HepG2 (cell line): ENCODE measurements around the gene ATAD3C. TPM values are rescaled to one million over a fixed set of nuclear protein-coding genes. Genes with fewer than 3 reads are reported as not detected.

ENCODE experiments used
- AKAP8 ChIP-seq: sonication (generic); formaldehyde crosslinking; IDR thresholded peaks from 2 replicates; pipeline ENCODE4 v1.5.1; 2020; ENCODE audit warnings: mild to moderate bottlenecking, missing genetic modification reagents
- CTCF ChIP-seq: sonication (generic); formaldehyde crosslinking; IDR thresholded peaks from 2 replicates; pipeline ENCODE4 v1.5.0; 2020; ENCODE audit warnings: mild to moderate bottlenecking, missing genetic modification reagents, moderate library complexity
- FOXJ3 ChIP-seq: sonication (generic); formaldehyde crosslinking; IDR thresholded peaks from 2 replicates; pipeline ENCODE4 v1.4.0; 2020; ENCODE audit warnings: missing genetic modification reagents, mild to moderate bottlenecking, borderline replicate concordance
- GLI4 ChIP-seq: sonication (generic); formaldehyde crosslinking; IDR thresholded peaks from 2 replicates; pipeline ENCODE4 v1.5.1; 2020; ENCODE audit warnings: missing genetic modification reagents, mild to moderate bottlenecking, moderate library complexity, borderline replicate concordance
- HOXD1 ChIP-seq: sonication (generic); formaldehyde crosslinking; IDR thresholded peaks from 2 replicates; pipeline ENCODE4 v1.5.0; 2020; ENCODE audit warnings: missing genetic modification reagents
- KDM5B ChIP-seq: sonication (generic); formaldehyde crosslinking; IDR thresholded peaks from 2 replicates; pipeline ENCODE4 v1.4.0; 2020; ENCODE audit warnings: missing genetic modification reagents, mild to moderate bottlenecking, borderline replicate concordance
- POGZ ChIP-seq: sonication (generic); formaldehyde crosslinking; IDR thresholded peaks from 2 replicates; pipeline ENCODE4 v1.4.0; 2020; ENCODE audit warnings: mild to moderate bottlenecking, missing genetic modification reagents
- SAFB2 ChIP-seq: sonication (generic); formaldehyde crosslinking; IDR thresholded peaks from 2 replicates; pipeline ENCODE4 v1.5.1; 2020; ENCODE audit warnings: missing genetic modification reagents, low read depth, mild to moderate bottlenecking, borderline replicate concordance
- SIN3A ChIP-seq: IDR thresholded peaks from 2 replicates; pipeline ENCODE4 v1.6.1; 2011; ENCODE audit warnings: low read depth, mild to moderate bottlenecking, control low read depth, low read length, borderline replicate concordance
- ZBTB2 ChIP-seq: sonication (generic); formaldehyde crosslinking; IDR thresholded peaks from 2 replicates; pipeline ENCODE4 v1.8.0; 2022; ENCODE audit warnings: low read depth, missing genetic modification reagents
- ZFP36 ChIP-seq: fragments of 150-350 bp; IDR thresholded peaks from 2 replicates; pipeline ENCODE4 v1.6.1; 2018; ENCODE audit warnings: borderline replicate concordance, low read length, low read depth; ENCODE audit not compliant: partially characterized antibody
- ZFP36L1 ChIP-seq: sonication (generic); formaldehyde crosslinking; IDR thresholded peaks from 2 replicates; pipeline ENCODE4 v1.8.0; 2022; ENCODE audit warnings: mild to moderate bottlenecking, missing genetic modification reagents, moderate library complexity
- ZFP82 ChIP-seq: sonication (generic); formaldehyde crosslinking; IDR thresholded peaks from 2 replicates; pipeline ENCODE4 v1.5.1; 2020; ENCODE audit warnings: mild to moderate bottlenecking, missing genetic modification reagents, borderline replicate concordance
- ZNF230 ChIP-seq: sonication (generic); formaldehyde crosslinking; IDR thresholded peaks from 2 replicates; pipeline ENCODE4 v1.4.0; 2020; ENCODE audit warnings: mild to moderate bottlenecking, missing genetic modification reagents
- ZNF430 ChIP-seq: sonication (generic); formaldehyde crosslinking; IDR thresholded peaks from 2 replicates; pipeline ENCODE4 v1.9.0; 2021; ENCODE audit warnings: mild to moderate bottlenecking, missing genetic modification reagents
- ZNF639 ChIP-seq: conservative IDR thresholded peaks from 2 replicates; pipeline ENCODE4 v1.6.1; 2018; ENCODE audit warnings: missing genetic modification reagents
- ZNF878 ChIP-seq: sonication (generic); formaldehyde crosslinking; IDR thresholded peaks from 2 replicates; pipeline ENCODE4 v1.8.1; 2023; ENCODE audit warnings: mild to moderate bottlenecking, missing genetic modification reagents, moderate library complexity
- ZSCAN31 ChIP-seq: sonication (generic); formaldehyde crosslinking; IDR thresholded peaks from 2 replicates; pipeline ENCODE4 v1.5.0; 2020; ENCODE audit warnings: low read depth, mild to moderate bottlenecking, missing genetic modification reagents
- polyA plus RNA-seq, 8 experiments: library from polyadenylated mRNA; depleted of rRNA in 3 of 8; stranded (reverse) in 7 of 8; unstranded in 1 of 8; fragments of >200 nt; fragmentation: Illumina TruSeq in 4 of 8; extraction: Trizol in 4 of 8; gene quantifications; 2 replicates each; pipeline versions ENCODE4 v1.2.1 to v1.2.3, GENCODE V29; 2011 to 2016; ENCODE audit warnings: low read depth in 4 of 8, missing spikeins in 1 of 8, mixed read lengths in 1 of 8; ENCODE audit not compliant: insufficient read depth in 1 of 8
- total RNA-seq, 5 experiments: library from RNA; depleted of rRNA; stranded (reverse); fragments of >200 nt; fragmentation: Illumina TruSeq; extraction: Trizol; gene quantifications; 2 replicates each; pipeline ENCODE4 v1.2.3, GENCODE V29; 2016; ENCODE audit warnings: low read depth in 1 of 5
- TF ChIP-seq, protein P1 (sequence below): IDR thresholded peaks from 2 replicates; pipeline ENCODE4 v1.6.1; 2016; ENCODE audit warnings: low read depth
- TF ChIP-seq, protein P2 (sequence below), 2 experiments: fragments of 450-650 bp in 1 of 2; sonication (generic) in 1 of 2; formaldehyde crosslinking; IDR thresholded peaks; 2 replicates each; pipeline versions ENCODE4 v1.5.0 to v1.8.0; 2020 to 2022; ENCODE audit warnings: mild to moderate bottlenecking in 1 of 2, missing genetic modification reagents in 1 of 2

Gene ATAD3C
- total and polyA plus RNA-seq, 2 of the 13 experiments (the other 11 are each of a cell fraction or from before 2014, with no cell fraction given): 2.4 to 3.2 TPM

- TF ChIP-seq KDM5B (CRISPR knock-in tag) (peak; percentile 83; the same call in 1 of the 2 replicates), SIN3A (peak; percentile 97), ZNF230 (CRISPR knock-in tag) (peak; percentile 91; the same call in 1 of the 2 replicates), ZFP36 (no peak), SAFB2 (CRISPR knock-in tag) (peak; percentile 75; the same call in 1 of the 2 replicates), GLI4 (CRISPR knock-in tag) (no peak), ZNF639 (peak; percentile 87), ZBTB2 (peak; percentile 66), FOXJ3 (CRISPR knock-in tag) (peak; percentile 96), HOXD1 (CRISPR knock-in tag) (peak; percentile 96), ZSCAN31 (CRISPR knock-in tag) (peak; percentile 89; the same call in 1 of the 2 replicates), ZFP82 (CRISPR knock-in tag) (no peak), ZNF878 (peak; percentile 88), ZFP36L1 (CRISPR knock-in tag) (peak; percentile 92), CTCF (CRISPR knock-in tag) (peak; percentile 63), AKAP8 (CRISPR knock-in tag) (peak; percentile 99), ZNF430 (CRISPR knock-in tag) (peak; percentile 91), POGZ (CRISPR knock-in tag) (peak; percentile 71)
- TF ChIP-seq, protein P1, sequence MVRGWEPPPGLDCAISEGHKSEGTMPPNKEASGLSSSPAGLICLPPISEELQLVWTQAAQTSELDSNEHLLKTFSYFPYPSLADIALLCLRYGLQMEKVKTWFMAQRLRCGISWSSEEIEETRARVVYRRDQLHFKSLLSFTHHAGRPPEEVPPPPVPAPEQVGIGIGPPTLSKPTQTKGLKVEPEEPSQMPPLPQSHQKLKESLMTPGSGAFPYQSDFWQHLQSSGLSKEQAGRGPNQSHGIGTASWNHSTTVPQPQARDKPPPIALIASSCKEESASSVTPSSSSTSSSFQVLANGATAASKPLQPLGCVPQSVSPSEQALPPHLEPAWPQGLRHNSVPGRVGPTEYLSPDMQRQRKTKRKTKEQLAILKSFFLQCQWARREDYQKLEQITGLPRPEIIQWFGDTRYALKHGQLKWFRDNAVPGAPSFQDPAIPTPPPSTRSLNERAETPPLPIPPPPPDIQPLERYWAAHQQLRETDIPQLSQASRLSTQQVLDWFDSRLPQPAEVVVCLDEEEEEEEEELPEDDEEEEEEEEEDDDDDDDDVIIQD (CRISPR knock-in tag): peak; percentile 83
- TF ChIP-seq, protein P2, sequence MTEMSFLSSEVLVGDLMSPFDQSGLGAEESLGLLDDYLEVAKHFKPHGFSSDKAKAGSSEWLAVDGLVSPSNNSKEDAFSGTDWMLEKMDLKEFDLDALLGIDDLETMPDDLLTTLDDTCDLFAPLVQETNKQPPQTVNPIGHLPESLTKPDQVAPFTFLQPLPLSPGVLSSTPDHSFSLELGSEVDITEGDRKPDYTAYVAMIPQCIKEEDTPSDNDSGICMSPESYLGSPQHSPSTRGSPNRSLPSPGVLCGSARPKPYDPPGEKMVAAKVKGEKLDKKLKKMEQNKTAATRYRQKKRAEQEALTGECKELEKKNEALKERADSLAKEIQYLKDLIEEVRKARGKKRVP (CRISPR knock-in tag; IDR thresholded peaks at IDR 0.05): peak in 1 of 2 experiments; percentile 54; a peak in 1 of 4 replicates
Measured at GRCh38 chr1:1400576-1401456, 48.7 kb upstream of the ATAD3C start (continued).
